ENCODE measurements around the gene B4GALT2.

Gene B4GALT2

DNA sequence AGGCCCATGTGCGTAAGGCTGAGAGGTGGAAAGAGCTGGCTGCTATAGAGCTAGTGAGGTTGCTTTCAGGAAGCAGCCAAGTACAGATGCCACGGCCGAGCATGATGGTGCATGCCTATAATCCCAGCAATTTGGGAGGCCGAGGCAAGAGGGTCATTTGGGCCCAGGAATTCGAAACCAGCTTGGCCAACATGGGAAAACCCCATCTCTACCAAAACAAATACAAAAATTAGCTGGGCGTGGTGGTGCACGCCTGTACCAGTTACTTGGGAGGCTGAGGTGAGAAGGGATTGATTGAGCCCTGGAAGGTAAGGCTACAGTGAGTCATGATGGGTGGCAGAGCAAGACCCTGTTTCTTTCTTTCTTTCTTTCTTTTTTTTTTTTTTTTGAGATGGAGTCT, 15.1 kb downstream of the B4GALT2 start:
- Histone ChIP-seq H3K4me1 (ENCODE audit: control insufficient read depth in 2 of 2, insufficient read depth in 2 of 2, low read length in 2 of 2) (peaks cover 22 to 27% of the 10 kb centered on the region in 2 donors), H3K9ac (ENCODE audit: low read depth in 1 of 2, low read length in 2 of 2) (no peak overlapping the region), H3K27ac (ENCODE audit: low read depth in 2 of 2, low read length in 2 of 2) (no peak overlapping the region), H3K4me3 (ENCODE audit: low read length in 2 of 2) (no peak overlapping the region), H3K36me3 (ENCODE audit: control insufficient read depth in 2 of 2, insufficient read depth in 2 of 2, low read length in 2 of 2) (no peaks in the 10 kb centered on the region), H3K27me3 (ENCODE audit: control insufficient read depth in 2 of 2, insufficient read depth in 2 of 2, low read length in 2 of 2) (no peaks in the 10 kb centered on the region), H3K9me3 (ENCODE audit: control insufficient read depth in 2 of 2, low read length in 2 of 2) (no peaks in the 10 kb centered on the region)

DNA sequence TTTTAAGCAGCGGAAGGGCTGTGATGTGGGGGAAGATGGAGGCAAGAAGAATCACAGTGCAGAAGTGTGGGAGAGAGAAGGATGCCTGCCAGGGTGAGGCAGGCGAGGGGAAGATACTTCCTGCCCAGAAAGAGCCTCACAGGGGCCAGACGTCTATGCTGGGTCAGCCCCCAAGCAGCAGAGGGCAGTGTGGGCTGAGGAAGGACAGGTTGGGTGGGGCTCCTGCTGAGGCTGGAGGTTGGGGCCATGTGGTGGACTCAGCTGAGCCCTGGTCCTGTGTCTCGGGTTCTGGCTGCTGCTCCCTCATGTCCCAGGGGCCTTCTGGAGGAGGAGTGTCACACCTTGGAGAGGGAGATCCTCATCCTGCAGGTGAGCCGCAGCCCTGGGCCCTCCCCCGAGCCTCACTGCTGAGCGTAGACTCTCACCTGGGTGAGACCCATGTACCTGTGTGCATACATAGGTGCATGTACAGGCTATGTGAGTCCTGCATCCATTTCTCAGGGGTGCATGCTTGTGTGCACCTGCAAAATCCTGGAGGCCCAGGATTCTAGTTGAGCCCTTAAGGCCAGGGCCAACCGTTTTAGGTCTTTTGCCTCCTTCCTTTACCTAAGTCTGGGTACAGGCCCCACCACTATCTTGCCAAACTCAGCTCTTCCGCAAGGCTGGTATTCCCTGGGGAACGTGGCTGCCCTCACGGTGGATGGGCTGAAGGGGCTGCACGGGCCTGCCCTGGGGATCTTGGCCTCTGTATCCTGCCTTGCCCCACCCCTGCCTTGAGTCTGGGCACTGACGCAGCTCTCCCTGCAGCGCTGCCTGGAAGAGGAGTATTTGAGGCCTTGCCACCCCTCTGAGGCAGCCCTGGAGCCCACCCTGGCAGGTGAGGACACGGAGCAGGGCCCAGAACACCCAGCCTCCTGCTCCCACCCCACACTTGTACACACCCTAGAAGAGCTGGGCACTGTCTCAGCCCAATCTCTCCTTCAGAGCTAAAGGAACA, 16.1 kb downstream of the B4GALT2 start:
- no peaks in the 10 kb centered on the region for H3K27me3 ChIP-seq (ENCODE audit: control insufficient read depth in 2 of 2, insufficient read depth in 2 of 2, low read length in 2 of 2)
- H3K36me3 ChIP-seq (ENCODE audit: control insufficient read depth in 2 of 2, insufficient read depth in 2 of 2, low read length in 2 of 2): no peaks in the 10 kb centered on the region
- peaks cover 22 to 27% of the 10 kb centered on the region in 2 donors for H3K4me1 ChIP-seq (ENCODE audit: control insufficient read depth in 2 of 2, insufficient read depth in 2 of 2, low read length in 2 of 2)
- H3K27ac ChIP-seq (ENCODE audit: low read depth in 2 of 2, low read length in 2 of 2): no peak overlapping the region
- H3K9me3 ChIP-seq (ENCODE audit: control insufficient read depth in 2 of 2, low read length in 2 of 2): no peaks in the 10 kb centered on the region
- H3K4me3 ChIP-seq (ENCODE audit: low read length in 2 of 2): no peak overlapping the region
- no peak overlapping the region for H3K9ac ChIP-seq (ENCODE audit: low read depth in 1 of 2, low read length in 2 of 2)

DNA sequence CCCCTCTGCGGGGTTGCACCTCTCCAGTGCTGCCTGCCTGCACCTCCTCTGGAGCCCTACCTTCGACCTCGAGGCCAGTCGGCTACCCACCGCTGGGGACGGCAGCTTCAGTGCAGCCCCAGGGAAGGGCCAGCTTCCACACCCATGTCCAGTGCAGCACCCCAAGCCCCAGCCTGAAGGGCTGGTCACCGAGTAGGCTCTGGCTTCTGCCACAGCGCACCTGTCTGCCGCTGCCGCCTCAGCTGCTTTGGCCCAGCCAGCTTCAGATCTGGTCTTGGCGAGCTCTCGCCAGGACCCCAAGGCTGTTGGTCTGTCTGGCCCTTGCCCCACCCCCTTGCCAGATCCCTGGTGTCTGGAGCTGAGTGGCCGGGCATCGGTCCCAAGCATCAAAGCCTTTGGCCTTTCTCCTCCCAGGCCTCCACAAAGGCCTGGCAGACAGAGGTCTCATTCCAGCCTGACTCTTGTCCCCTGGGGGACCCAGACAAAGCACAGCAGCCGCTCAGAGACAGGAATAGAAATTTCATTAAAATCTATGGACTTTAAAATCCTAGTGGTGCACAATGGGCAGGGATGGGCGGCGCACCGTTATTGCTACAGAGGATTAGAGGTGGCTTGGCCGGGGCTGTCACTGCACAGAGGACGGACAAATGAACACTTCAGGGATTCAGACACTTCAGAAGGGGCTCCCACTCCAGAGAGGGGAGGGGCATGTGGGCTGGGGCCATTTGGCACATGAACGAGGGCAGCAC, 17.1 kb downstream of the B4GALT2 start:
- no peak overlapping the region for H3K27ac ChIP-seq (ENCODE audit: low read depth in 2 of 2, low read length in 2 of 2)

GRCh38 chr1:43996733-43997115, 17.7 kb downstream of the B4GALT2 start:
- Histone ChIP-seq H3K4me1 (ENCODE audit: control insufficient read depth in 2 of 2, insufficient read depth in 2 of 2, low read length in 2 of 2) (peaks cover 15 to 16% of the 10 kb centered on the region in 2 donors), H3K27ac (ENCODE audit: low read depth in 2 of 2, low read length in 2 of 2) (peak overlapping the region; percentile 48 to 61), H3K9ac (ENCODE audit: low read depth in 1 of 2, low read length in 2 of 2) (peak overlapping the region in 1 of 2 donors; percentile 61), H3K36me3 (ENCODE audit: control insufficient read depth in 2 of 2, insufficient read depth in 2 of 2, low read length in 2 of 2) (peaks cover 0 to 5% of the 10 kb centered on the region in 2 donors), H3K4me3 (ENCODE audit: low read length in 2 of 2) (no peak overlapping the region), H3K27me3 (ENCODE audit: control insufficient read depth in 2 of 2, insufficient read depth in 2 of 2, low read length in 2 of 2) (no peaks in the 10 kb centered on the region), H3K9me3 (ENCODE audit: control insufficient read depth in 2 of 2, low read length in 2 of 2) (no peaks in the 10 kb centered on the region)

More for the DNA sequence above, 17.1 kb downstream of the B4GALT2 start:
- no peaks in the 10 kb centered on the region for H3K9me3 ChIP-seq (ENCODE audit: control insufficient read depth in 2 of 2, low read length in 2 of 2)
- H3K9ac ChIP-seq (ENCODE audit: low read depth in 1 of 2, low read length in 2 of 2): no peak overlapping the region
- H3K36me3 ChIP-seq (ENCODE audit: control insufficient read depth in 2 of 2, insufficient read depth in 2 of 2, low read length in 2 of 2): peaks cover 0 to 1% of the 10 kb centered on the region in 2 donors
- H3K27me3 ChIP-seq (ENCODE audit: control insufficient read depth in 2 of 2, insufficient read depth in 2 of 2, low read length in 2 of 2): no peaks in the 10 kb centered on the region
- peaks cover 15 to 17% of the 10 kb centered on the region in 2 donors for H3K4me1 ChIP-seq (ENCODE audit: control insufficient read depth in 2 of 2, insufficient read depth in 2 of 2, low read length in 2 of 2)
- no peak overlapping the region for H3K4me3 ChIP-seq (ENCODE audit: low read length in 2 of 2)

DNA sequence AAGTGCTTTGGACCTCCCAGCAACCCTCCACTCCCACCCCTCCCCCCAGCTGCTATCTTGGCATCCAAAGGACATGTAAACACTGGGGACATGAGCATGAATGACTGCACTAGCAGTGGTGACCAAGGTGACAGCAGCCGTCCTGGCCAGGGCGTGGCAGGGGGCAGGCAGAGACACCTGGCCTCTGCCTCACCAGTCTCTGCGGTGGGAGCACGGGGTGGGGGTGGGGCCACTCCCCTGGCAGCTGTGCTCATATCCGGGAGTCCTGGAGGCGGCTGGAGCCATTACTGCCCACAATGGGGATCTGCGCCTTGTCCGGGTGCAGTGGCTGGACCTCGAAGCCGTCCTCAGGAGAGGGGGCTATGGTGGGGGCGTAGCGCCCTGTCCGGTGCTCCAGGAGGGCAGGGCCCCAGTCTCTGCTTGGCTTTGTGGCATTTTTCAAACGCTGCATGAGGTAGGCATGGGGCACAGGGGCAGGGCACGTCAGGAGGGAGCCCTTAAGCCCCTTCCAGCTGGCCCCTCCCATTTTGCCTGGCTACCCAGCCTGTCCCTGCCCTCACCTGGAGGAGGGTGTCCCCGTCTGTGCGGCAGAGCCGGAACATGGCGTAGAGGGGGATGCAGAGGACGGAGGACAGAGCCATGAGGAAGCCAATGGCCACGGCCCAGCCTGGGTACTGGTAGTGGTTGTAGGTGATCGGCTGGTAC, 18.4 kb downstream of the B4GALT2 start:
- no peaks in the 10 kb centered on the region for H3K9me3 ChIP-seq (ENCODE audit: control insufficient read depth in 2 of 2, low read length in 2 of 2)
- no peaks in the 10 kb centered on the region for H3K27me3 ChIP-seq (ENCODE audit: control insufficient read depth in 2 of 2, insufficient read depth in 2 of 2, low read length in 2 of 2)
- peaks cover 0 to 8% of the 10 kb centered on the region in 2 donors for H3K36me3 ChIP-seq (ENCODE audit: control insufficient read depth in 2 of 2, insufficient read depth in 2 of 2, low read length in 2 of 2)
- H3K4me1 ChIP-seq (ENCODE audit: control insufficient read depth in 2 of 2, insufficient read depth in 2 of 2, low read length in 2 of 2): peaks cover 11 to 16% of the 10 kb centered on the region in 2 donors
- H3K4me3 ChIP-seq (ENCODE audit: low read length in 2 of 2): peak overlapping the region; percentile 57 to 61
- peak overlapping the region; percentile 61 to 65 for H3K9ac ChIP-seq (ENCODE audit: low read depth in 1 of 2, low read length in 2 of 2)
- peak overlapping the region; percentile 48 to 61 for H3K27ac ChIP-seq (ENCODE audit: low read depth in 2 of 2, low read length in 2 of 2)

- H3K9me3 ChIP-seq (ENCODE audit: control insufficient read depth in 2 of 2, low read length in 2 of 2): no peaks in the 10 kb centered on the region
- no peaks in the 10 kb centered on the region for H3K27me3 ChIP-seq (ENCODE audit: control insufficient read depth in 2 of 2, insufficient read depth in 2 of 2, low read length in 2 of 2)
- H3K9ac ChIP-seq (ENCODE audit: low read depth in 1 of 2, low read length in 2 of 2): peak overlapping the region; percentile 61 to 65
- H3K36me3 ChIP-seq (ENCODE audit: control insufficient read depth in 2 of 2, insufficient read depth in 2 of 2, low read length in 2 of 2): peaks cover 0 to 8% of the 10 kb centered on the region in 2 donors
- peak overlapping the region; percentile 48 to 61 for H3K27ac ChIP-seq (ENCODE audit: low read depth in 2 of 2, low read length in 2 of 2)
- peaks cover 8 to 16% of the 10 kb centered on the region in 2 donors for H3K4me1 ChIP-seq (ENCODE audit: control insufficient read depth in 2 of 2, insufficient read depth in 2 of 2, low read length in 2 of 2)
- peak overlapping the region; percentile 57 to 61 for H3K4me3 ChIP-seq (ENCODE audit: low read length in 2 of 2)
Measured at GRCh38 chr1:43998000-43998378, 19.0 kb downstream of the B4GALT2 start.

DNA sequence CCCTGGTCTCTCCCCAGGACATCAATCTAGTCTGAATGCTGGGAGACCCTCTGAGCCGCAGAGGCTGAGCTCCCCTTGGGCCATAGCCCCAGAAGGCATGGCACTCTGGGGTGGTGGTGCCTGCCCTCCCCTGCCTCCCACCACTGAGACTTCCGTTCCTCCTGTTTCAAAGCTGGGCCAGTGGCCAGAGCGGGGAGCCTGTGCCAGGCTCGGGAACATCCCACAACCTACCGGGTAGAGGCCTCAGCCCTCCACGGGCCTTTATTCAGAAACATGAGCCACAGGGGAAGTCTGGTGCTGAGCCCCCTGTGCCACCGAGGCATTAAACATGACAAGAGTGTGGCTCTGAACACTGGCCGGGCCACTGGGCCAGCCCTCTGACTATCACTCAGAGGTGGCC, 20.4 kb downstream of the B4GALT2 start:
- no peak overlapping the region for H3K9ac ChIP-seq (ENCODE audit: low read depth in 1 of 2, low read length in 2 of 2)
- no peak overlapping the region for H3K4me3 ChIP-seq (ENCODE audit: low read length in 2 of 2)
- peaks cover 0 to 8% of the 10 kb centered on the region in 2 donors for H3K36me3 ChIP-seq (ENCODE audit: control insufficient read depth in 2 of 2, insufficient read depth in 2 of 2, low read length in 2 of 2)

DNA sequence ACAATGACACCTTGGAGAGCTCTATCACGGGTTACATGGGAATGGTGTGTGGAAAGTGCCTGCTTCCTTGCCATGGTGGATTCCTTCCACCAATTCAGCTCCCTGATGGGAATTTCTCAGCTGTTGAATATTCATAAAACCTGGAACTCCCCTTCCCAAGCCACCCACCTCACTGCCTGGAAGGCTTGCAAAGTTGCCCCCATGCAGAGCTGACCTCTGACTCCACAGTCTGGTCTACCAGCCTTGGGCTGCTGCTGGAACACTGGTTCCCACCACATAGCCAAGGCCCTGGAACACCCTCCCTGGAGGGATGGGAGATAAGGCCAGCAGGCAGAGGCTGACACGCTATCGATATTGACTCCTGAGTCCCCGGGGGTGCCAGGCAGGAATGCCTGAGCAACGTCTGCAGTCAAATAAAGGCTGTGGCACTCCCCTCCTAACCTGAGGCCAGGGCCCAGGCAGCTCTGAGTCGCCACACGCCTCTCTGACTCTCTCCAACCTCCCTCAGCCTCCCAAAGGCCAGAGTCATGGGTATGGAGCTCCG, 21.2 kb downstream of the B4GALT2 start:
- Histone ChIP-seq H3K36me3 (ENCODE audit: control insufficient read depth in 2 of 2, insufficient read depth in 2 of 2, low read length in 2 of 2) (peaks cover 0 to 8% of the 10 kb centered on the region in 2 donors), H3K4me3 (ENCODE audit: low read length in 2 of 2) (no peak overlapping the region), H3K9ac (ENCODE audit: low read depth in 1 of 2, low read length in 2 of 2) (no peak overlapping the region), H3K27ac (ENCODE audit: low read depth in 2 of 2, low read length in 2 of 2) (no peak overlapping the region), H3K27me3 (ENCODE audit: control insufficient read depth in 2 of 2, insufficient read depth in 2 of 2, low read length in 2 of 2) (no peaks in the 10 kb centered on the region), H3K9me3 (ENCODE audit: control insufficient read depth in 2 of 2, low read length in 2 of 2) (no peaks in the 10 kb centered on the region), H3K4me1 (ENCODE audit: control insufficient read depth in 2 of 2, insufficient read depth in 2 of 2, low read length in 2 of 2) (peaks cover 8 to 16% of the 10 kb centered on the region in 2 donors)

More for the DNA sequence above, 20.4 kb downstream of the B4GALT2 start:
- H3K9me3 ChIP-seq (ENCODE audit: control insufficient read depth in 2 of 2, low read length in 2 of 2): no peaks in the 10 kb centered on the region
- H3K27ac ChIP-seq (ENCODE audit: low read depth in 2 of 2, low read length in 2 of 2): no peak overlapping the region
- H3K27me3 ChIP-seq (ENCODE audit: control insufficient read depth in 2 of 2, insufficient read depth in 2 of 2, low read length in 2 of 2): no peaks in the 10 kb centered on the region
- H3K4me1 ChIP-seq (ENCODE audit: control insufficient read depth in 2 of 2, insufficient read depth in 2 of 2, low read length in 2 of 2): peaks cover 8 to 16% of the 10 kb centered on the region in 2 donors

- H3K27ac ChIP-seq (ENCODE audit: low read depth in 2 of 2, low read length in 2 of 2): no peak overlapping the region
- no peaks in the 10 kb centered on the region for H3K27me3 ChIP-seq (ENCODE audit: control insufficient read depth in 2 of 2, insufficient read depth in 2 of 2, low read length in 2 of 2)
- H3K9me3 ChIP-seq (ENCODE audit: control insufficient read depth in 2 of 2, low read length in 2 of 2): no peaks in the 10 kb centered on the region
- no peak overlapping the region for H3K9ac ChIP-seq (ENCODE audit: low read depth in 1 of 2, low read length in 2 of 2)
- peaks cover 0 to 8% of the 10 kb centered on the region in 2 donors for H3K36me3 ChIP-seq (ENCODE audit: control insufficient read depth in 2 of 2, insufficient read depth in 2 of 2, low read length in 2 of 2)
- no peak overlapping the region for H3K4me3 ChIP-seq (ENCODE audit: low read length in 2 of 2)
- H3K4me1 ChIP-seq (ENCODE audit: control insufficient read depth in 2 of 2, insufficient read depth in 2 of 2, low read length in 2 of 2): peaks cover 11 to 12% of the 10 kb centered on the region in 2 donors
Measured at GRCh38 chr1:44002165-44002564, 23.2 kb downstream of the B4GALT2 start.
